Omental fat pad (tissue), 4 donors: ENCODE results near the gene UBE4A. TPM values are rescaled to one million over a fixed set of nuclear protein-coding genes. Genes with fewer than 3 reads are reported as not detected.

Source experiments
- ATAC-seq: fragments of 150-250 bp; one replicate; pipeline ENCODE4 v1.9.1; 2016; ENCODE audit warnings: mild to moderate bottlenecking, moderate library complexity; ENCODE audit not compliant: low FRiP score
- DNase-seq: peaks from one replicate; pipeline ENCODE4 v3.0.0-alpha.2; 2019; ENCODE audit warnings: low spot score
- small RNA-seq: library from RNA; depleted of rRNA; stranded (forward); fragments of <200 nt; gene quantifications from one replicate; pipeline ENCODE3, GENCODE V24; 2016
- total RNA-seq, 4 donors: library from RNA; depleted of rRNA; stranded (reverse); fragments of >200 nt; gene quantifications; one replicate each; pipeline ENCODE4 v1.1.0, GENCODE V29; 2016
- TF ChIP-seq, protein P1 (sequence below), 3 donors: fragments of 450-650 bp; IDR thresholded peaks; one replicate each; pipeline ENCODE4 v1.5.1; 2016 to 2017; ENCODE audit warnings: antibody characterized with exemption in 3 of 3, mild to moderate bottlenecking in 3 of 3, moderate library complexity in 2 of 3

The UBE4A gene
- total RNA-seq, 4 donors from 2014 or later = 39.3 to 45.9 (median 42.3) TPM

DNA sequence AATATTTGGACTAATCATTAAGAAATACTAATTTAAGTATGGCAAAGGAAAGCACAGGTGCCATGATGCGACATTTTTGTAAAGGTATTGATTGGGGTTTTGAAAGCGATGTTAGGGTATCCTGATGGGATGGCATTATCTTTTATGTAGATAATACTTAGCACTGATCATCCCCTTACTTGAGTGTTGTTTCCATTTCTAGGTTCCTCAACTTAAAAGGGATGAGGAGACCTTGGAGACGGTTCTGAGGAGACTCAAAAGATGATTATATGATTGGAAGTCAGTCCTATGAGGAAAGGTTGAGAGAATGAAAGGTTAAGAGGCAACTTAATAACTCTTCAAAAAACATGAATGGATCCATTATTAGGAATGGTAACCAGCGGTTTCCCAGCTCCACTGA is 88.0 kb downstream of the UBE4A start:
- DNase-seq (no peak), ATAC-seq (no peak)
- TF ChIP-seq, protein P1, sequence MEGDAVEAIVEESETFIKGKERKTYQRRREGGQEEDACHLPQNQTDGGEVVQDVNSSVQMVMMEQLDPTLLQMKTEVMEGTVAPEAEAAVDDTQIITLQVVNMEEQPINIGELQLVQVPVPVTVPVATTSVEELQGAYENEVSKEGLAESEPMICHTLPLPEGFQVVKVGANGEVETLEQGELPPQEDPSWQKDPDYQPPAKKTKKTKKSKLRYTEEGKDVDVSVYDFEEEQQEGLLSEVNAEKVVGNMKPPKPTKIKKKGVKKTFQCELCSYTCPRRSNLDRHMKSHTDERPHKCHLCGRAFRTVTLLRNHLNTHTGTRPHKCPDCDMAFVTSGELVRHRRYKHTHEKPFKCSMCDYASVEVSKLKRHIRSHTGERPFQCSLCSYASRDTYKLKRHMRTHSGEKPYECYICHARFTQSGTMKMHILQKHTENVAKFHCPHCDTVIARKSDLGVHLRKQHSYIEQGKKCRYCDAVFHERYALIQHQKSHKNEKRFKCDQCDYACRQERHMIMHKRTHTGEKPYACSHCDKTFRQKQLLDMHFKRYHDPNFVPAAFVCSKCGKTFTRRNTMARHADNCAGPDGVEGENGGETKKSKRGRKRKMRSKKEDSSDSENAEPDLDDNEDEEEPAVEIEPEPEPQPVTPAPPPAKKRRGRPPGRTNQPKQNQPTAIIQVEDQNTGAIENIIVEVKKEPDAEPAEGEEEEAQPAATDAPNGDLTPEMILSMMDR (IDR thresholded peaks at IDR 0.05) = no peak

DNA sequence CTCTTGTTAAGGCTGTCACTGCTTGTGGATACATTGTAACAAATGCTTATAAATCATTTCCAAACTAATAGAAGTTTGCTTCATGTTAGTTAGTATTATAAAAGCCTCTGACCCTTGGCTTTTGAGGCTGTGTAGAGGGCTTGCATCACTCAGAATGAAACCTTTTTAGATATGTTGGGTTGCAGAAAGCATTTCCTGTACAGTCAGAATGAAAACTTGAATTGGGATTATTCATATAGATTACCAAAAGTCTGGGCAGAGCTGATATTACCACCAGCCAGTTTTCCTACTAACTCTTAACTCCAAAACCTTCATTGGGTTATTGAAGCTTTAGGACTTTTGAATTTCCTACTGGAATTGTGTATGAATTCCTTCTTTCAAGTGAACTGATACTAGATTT is 88.9 kb downstream of the UBE4A start:
- no peak for ATAC-seq
- TF ChIP-seq, protein P1 (IDR thresholded peaks at IDR 0.05) = no peak
- DNase-seq = no peak

Small RNA genes within 50 kb of the gene (small RNA-seq; reads per million reads assigned to genes)
- gene AP001582.1 = not detected

Other genes with a start within 250 kb of the UBE4A start
- gene SCN4B, start 206.8 kb upstream of the UBE4A start, total RNA-seq = 10 to 100 TPM in 1 of 4 donors, 1 to 10 TPM in 3; 1.1 to 10.2 (median 2.0) TPM
- gene SCN2B, start 183.0 kb upstream of the UBE4A start, total RNA-seq = under 1 TPM in 2 of 4 donors, not detected in 2; 0.28 to 0.47 TPM
- 10 to 100 TPM in 3 of 4 donors, 1 to 10 TPM in 1; 9.9 to 35.9 (median 13.7) TPM for gene JAML, start 134.6 kb upstream of the UBE4A start, total RNA-seq
- 1 to 10 TPM; 1.3 to 2.5 (median 2.4) TPM for gene MPZL3, start 107.2 kb upstream of the UBE4A start, total RNA-seq
- 10 to 100 TPM in 3 of 4 donors, 1 to 10 TPM in 1; 6.8 to 56.6 (median 33.6) TPM for gene MPZL2, start 95.3 kb upstream of the UBE4A start, total RNA-seq
- 1 to 10 TPM; 2.8 to 4.1 (median 3.0) TPM for gene CD3E, start 54.9 kb upstream of the UBE4A start, total RNA-seq
- 1 to 10 TPM; 1.7 to 3.4 (median 2.6) TPM for gene CD3D, start 16.9 kb upstream of the UBE4A start, total RNA-seq
- 1 to 10 TPM; 1.0 to 2.1 (median 1.6) TPM for gene CD3G, start 15.3 kb upstream of the UBE4A start, total RNA-seq
- gene ATP5MG, start 42.0 kb downstream of the UBE4A start, total RNA-seq = 10 to 100 TPM; 38.1 to 57.1 (median 51.9) TPM
- 10 to 100 TPM; 39.3 to 84.8 (median 51.9) TPM for gene KMT2A, start 76.9 kb downstream of the UBE4A start, total RNA-seq
- 10 to 100 TPM in 1 of 4 donors, 1 to 10 TPM in 2, under 1 TPM in 1; 0.84 to 21.1 (median 2.6) TPM for gene TTC36, start 167.9 kb downstream of the UBE4A start, total RNA-seq
- 10 to 100 TPM in 3 of 4 donors, 1 to 10 TPM in 1; 9.1 to 19.9 (median 11.8) TPM for gene TMEM25, start 171.6 kb downstream of the UBE4A start, total RNA-seq
- 10 to 100 TPM; 18.1 to 31.4 (median 21.7) TPM for gene IFT46, start 206.3 kb downstream of the UBE4A start, total RNA-seq
- gene ARCN1, start 212.8 kb downstream of the UBE4A start, total RNA-seq = 100 to 1,000 TPM in 3 of 4 donors, 10 to 100 TPM in 1; 89.7 to 135 (median 117) TPM
- gene PHLDB1, start 248.0 kb downstream of the UBE4A start, total RNA-seq = 100 to 1,000 TPM; 163 to 363 (median 245) TPM